ENCODE data around the gene STK24. TPM values are rescaled to one million over a fixed set of nuclear protein-coding genes. Genes with fewer than 3 reads are reported as not detected.

The STK24 gene
- total RNA-seq, 6 donors from 2014 or later, result 51.3 to 89.8 (median 78.6) TPM

DNA sequence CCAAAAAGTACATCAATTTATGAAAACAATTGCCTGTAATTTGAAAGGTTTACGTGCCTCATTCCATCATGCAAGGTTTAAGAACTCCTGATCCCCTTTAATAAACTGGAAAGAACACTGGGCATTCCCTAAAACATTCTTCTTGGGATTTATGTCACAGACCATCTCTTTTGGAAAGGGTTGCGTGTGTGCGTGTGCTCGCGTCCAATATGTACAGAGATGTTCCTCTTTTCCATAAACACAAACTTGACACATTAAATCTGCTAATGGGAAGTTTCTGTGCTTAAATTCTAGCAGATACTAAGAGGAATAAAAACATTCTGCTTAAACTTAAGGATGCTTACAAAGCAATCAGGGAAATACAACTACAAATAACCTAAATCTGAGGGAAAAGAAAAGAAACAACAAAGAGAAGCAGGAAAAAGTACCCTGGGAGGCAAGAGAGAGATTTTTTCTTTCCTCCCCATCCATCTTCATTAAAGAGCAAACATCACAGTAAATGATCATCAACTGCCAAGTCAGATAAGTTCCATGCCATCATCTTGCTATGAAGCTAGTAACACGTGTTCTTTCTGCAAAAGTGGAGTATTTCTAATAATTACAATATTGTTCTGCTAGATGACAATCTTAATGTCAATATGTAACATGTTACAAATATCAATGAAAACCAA, 83.7 kb downstream of the STK24 start:
- H3K27ac ChIP-seq, result no peak overlapping the region
- WGBS, 2 donors, result 78 to 79% methylated on average over 6 of the region's 6 CpGs
- H3K4me1 ChIP-seq, result peaks cover 19 to 45% (median 26%) of the 10 kb centered on the region in 4 donors
- H3K9me3 ChIP-seq, result no peaks in the 10 kb centered on the region
- no peak overlapping the region for H3K4me3 ChIP-seq
- DNase-seq (no peak), ATAC-seq (ENCODE audit: low FRiP score in 2 of 2) (no peak)
- peaks cover 0 to 4% (median under 1%) of the 10 kb centered on the region in 4 donors for H3K36me3 ChIP-seq
- TF ChIP-seq, protein P1, sequence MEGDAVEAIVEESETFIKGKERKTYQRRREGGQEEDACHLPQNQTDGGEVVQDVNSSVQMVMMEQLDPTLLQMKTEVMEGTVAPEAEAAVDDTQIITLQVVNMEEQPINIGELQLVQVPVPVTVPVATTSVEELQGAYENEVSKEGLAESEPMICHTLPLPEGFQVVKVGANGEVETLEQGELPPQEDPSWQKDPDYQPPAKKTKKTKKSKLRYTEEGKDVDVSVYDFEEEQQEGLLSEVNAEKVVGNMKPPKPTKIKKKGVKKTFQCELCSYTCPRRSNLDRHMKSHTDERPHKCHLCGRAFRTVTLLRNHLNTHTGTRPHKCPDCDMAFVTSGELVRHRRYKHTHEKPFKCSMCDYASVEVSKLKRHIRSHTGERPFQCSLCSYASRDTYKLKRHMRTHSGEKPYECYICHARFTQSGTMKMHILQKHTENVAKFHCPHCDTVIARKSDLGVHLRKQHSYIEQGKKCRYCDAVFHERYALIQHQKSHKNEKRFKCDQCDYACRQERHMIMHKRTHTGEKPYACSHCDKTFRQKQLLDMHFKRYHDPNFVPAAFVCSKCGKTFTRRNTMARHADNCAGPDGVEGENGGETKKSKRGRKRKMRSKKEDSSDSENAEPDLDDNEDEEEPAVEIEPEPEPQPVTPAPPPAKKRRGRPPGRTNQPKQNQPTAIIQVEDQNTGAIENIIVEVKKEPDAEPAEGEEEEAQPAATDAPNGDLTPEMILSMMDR (IDR thresholded peaks at IDR 0.05), result no peak
- TF ChIP-seq EP300 (IDR thresholded peaks at IDR 0.05) (no peak), POLR2A (IDR thresholded peaks at IDR 0.05) (no peak), POLR2AphosphoS5 (IDR thresholded peaks at IDR 0.05) (no peak)
- H3K27me3 ChIP-seq, result no peaks in the 10 kb centered on the region

DNA sequence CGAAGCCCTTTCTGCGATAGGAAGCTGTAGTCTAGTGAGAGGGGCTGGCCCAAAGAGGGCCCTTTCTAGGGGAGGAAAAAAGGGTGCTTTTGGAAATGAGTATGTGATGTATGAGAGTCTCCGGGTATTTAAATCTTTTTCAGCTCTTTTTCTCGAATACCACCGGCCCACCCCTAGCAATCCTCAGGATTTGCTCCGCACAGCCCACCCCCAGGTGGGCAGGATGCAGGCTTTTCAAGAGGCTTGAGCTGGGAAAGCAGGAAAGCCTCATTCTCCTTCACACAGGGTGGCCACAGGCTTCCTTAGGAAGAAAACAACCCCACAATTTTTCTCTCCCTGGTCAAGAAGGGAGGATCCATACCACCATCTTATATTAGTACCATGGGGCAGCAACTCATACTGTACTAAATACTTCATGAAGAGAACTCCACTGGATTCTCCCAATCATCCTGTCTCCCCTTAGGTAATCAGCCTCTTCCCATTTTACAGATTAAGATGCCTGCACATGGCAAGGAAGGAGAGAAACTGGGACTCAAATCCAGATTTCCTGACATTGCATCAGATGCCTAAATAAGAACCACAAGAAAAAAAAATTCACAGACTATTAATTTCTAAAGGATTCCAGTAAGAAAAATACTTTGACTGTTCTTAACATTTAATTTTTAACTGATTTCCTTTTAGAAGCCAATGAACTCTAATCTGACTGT, 84.4 kb downstream of the STK24 start:
- TF ChIP-seq POLR2A (IDR thresholded peaks at IDR 0.05) (no peak), POLR2AphosphoS5 (IDR thresholded peaks at IDR 0.05) (no peak), EP300 (IDR thresholded peaks at IDR 0.05) (no peak)
- TF ChIP-seq, protein P1 (IDR thresholded peaks at IDR 0.05), result no peak
- H3K9me3 ChIP-seq, result no peaks in the 10 kb centered on the region
- peaks cover 0 to 4% (median 0%) of the 10 kb centered on the region in 4 donors for H3K36me3 ChIP-seq
- 84 to 93% methylated on average over 6 of the region's 6 CpGs for WGBS, 2 donors
- H3K27ac ChIP-seq, result no peak overlapping the region
- peaks cover 19 to 52% (median 25%) of the 10 kb centered on the region in 4 donors for H3K4me1 ChIP-seq
- ATAC-seq (ENCODE audit: low FRiP score in 2 of 2) (no peak), DNase-seq (no peak)
- H3K4me3 ChIP-seq, result no peak overlapping the region
- H3K27me3 ChIP-seq, result no peaks in the 10 kb centered on the region

DNA sequence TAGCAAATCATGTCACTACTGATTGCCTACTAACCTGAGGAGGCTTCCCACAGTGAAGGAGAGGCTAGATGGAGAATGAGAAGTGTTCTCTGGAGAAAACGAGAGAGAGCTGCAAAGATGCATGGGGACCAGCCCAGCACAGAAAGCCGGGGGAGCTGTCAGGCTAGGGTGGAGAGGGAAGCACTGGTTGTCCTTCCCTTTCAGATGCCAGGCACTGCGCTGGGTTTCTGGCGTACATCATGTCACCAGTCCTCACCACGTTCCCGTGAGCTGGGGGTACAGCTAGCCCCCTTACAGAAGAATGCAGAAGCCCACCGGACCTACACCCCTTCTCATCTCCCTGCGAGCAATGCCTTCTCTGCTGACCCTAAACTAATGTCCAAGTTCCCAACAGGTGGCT, 86.0 kb downstream of the STK24 start:
- Histone ChIP-seq H3K4me3 (no peak overlapping the region), H3K27ac (no peak overlapping the region), H3K36me3 (peaks cover 0 to 4% (median 0%) of the 10 kb centered on the region in 4 donors), H3K27me3 (no peaks in the 10 kb centered on the region), H3K4me1 (peaks cover 11 to 50% (median 15%) of the 10 kb centered on the region in 4 donors), H3K9me3 (no peaks in the 10 kb centered on the region)
- WGBS, 2 donors, result 84 to 88% methylated on average over 8 of the region's 8 CpGs
- no peak for DNase-seq
- no peak for ATAC-seq (ENCODE audit: low FRiP score in 2 of 2)
- TF ChIP-seq EP300 (IDR thresholded peaks at IDR 0.05), result no peak

DNA sequence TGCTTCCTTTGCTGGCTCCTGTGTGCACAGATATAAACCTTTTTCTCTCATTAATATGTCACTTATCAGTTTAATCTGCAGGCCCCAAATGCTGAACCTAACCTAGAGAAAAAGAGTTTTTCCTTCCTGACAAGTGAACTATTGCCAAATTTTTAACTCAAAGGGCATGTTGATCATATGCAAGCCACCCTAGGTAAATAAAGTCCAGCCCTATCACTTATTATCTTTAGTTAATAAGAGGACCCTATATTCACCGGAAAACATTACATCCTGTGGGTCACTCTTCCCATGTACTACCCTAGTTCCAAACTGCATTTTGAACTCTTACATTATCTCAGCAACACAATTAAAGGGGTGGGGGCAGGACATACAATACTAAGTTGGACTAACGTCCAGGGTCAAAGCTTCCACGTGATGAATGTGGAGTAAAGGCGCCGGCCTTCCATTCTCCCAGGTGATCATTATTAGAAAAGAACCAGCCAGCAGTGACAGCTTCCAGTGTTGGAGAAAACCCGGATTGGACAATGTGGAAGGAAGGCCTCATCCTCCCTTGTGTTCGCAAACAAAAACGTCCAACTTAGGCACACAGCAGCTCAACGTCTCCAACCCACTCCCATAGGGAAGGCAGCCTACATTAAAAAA, 86.6 kb downstream of the STK24 start:
- H3K4me1 ChIP-seq, result peaks cover 12 to 50% (median 19%) of the 10 kb centered on the region in 4 donors
- no peaks in the 10 kb centered on the region for H3K9me3 ChIP-seq
- peaks cover 0 to 4% (median 0%) of the 10 kb centered on the region in 4 donors for H3K36me3 ChIP-seq
- H3K27me3 ChIP-seq, result no peaks in the 10 kb centered on the region
- ATAC-seq (ENCODE audit: low FRiP score in 2 of 2), result no peak
- WGBS, 2 donors, result 65 to 75% methylated on average over 9 of the region's 9 CpGs
- no peak for DNase-seq
- peak overlapping the region in 1 of 4 donors; percentile 11 for H3K27ac ChIP-seq
- no peak overlapping the region for H3K4me3 ChIP-seq
- no peak for TF ChIP-seq POLR2A (IDR thresholded peaks at IDR 0.05)
- TF ChIP-seq EP300 (IDR thresholded peaks at IDR 0.05), result no peak
- TF ChIP-seq, protein P1 (IDR thresholded peaks at IDR 0.05), result no peak
- TF ChIP-seq POLR2AphosphoS5 (IDR thresholded peaks at IDR 0.05), result no peak

Measured in upper lobe of left lung (tissue), 6 donors.